ENCODE data around the gene WDR19. TPM values are rescaled to one million over a fixed set of nuclear protein-coding genes. Genes with fewer than 3 reads are reported as not detected.
"Not testable (repeated sequence)": the region's sequence is repeated elsewhere in the genome, so short reads cannot be mapped to it uniquely, and the experiment has no call there.

WDR19 gene
- polyA plus RNA-seq (ENCODE audit: insufficient read depth in 1 of 5, insufficient read length in 5 of 5, low replicate concordance in 1 of 5): 100 to 1,000 TPM in 1 of 5 donors, 10 to 100 TPM in 4; 56.9 to 107 (median 84.8) TPM
- long read RNA-seq, donor 1, full-length matches to known transcripts: 4 of 17 reads
- long read RNA-seq, donor 1, partial matches to known transcripts: 13 of 17 reads
- long read RNA-seq, donor 1, other reads (novel, unspliced or antisense): 0 of 17 reads
- long read RNA-seq, donor 2, partial matches to known transcripts: 0 of 1 reads
- long read RNA-seq, donor 2, other reads (novel, unspliced or antisense): 0 of 1 reads
- long read RNA-seq, donor 3, transcript WDR19-217 (4 exons, 708 nt): major isoform, 6 of 23 reads
- long read RNA-seq, donor 3, partial matches to known transcripts: 16 of 23 reads
- long read RNA-seq, donor 3, other reads (novel, unspliced or antisense): 0 of 23 reads
- long read RNA-seq, donor 4, full-length matches to known transcripts: 4 of 4 reads
- long read RNA-seq, donor 4, partial matches to known transcripts: 0 of 4 reads
- long read RNA-seq, donor 4, other reads (novel, unspliced or antisense): 0 of 4 reads
- long read RNA-seq, donor 5, full-length matches to known transcripts: 4 of 14 reads
- long read RNA-seq, donor 5, partial matches to known transcripts: 10 of 14 reads
- long read RNA-seq, donor 5, other reads (novel, unspliced or antisense): 0 of 14 reads
- long read RNA-seq, donor 6, partial matches to known transcripts: 0 of 3 reads
- long read RNA-seq, donor 6, other reads (novel, unspliced or antisense): 0 of 3 reads
- long read RNA-seq, donor 7, partial matches to known transcripts: 0 of 2 reads
- long read RNA-seq, donor 7, other reads (novel, unspliced or antisense): 0 of 2 reads
- long read RNA-seq, donor 8, partial matches to known transcripts: 0 of 3 reads
- long read RNA-seq, donor 8, other reads (novel, unspliced or antisense): 0 of 3 reads

DNA sequence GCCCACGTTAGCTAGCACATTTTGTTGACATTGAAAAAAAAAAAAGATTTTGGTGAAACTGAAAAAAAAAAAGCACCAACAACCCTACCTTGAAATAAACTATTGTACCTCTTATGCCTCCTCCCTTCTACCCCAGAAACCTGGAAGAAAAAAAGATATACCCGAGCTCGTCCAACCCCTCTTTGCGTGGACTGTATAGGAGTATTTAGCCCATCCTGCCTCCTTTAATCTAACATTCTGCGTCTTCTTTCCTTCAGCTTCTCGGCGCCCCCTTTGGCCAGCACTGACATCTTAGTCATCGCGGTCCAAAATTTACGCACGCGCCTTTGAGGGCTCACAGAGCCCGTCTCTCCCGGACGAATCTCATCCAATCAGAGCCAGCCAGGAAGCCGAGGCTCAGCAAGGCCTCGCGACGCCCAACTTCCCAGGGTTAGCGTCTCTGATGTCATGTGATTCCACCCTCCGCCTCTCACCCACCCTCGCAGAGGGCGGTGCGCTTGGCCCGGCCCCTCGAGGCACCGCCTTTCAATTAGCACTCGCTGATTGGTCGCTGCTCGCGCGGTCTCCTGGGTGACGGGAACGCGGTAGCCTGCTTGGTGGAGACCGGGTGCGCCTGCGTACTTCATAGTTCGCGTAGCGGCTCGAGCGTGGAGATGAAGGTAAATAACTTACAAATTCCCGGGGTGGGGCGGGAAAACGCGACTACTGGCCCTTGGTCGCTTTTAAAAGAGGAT, at the start of gene WDR19:
WDR19 (plus strand) TSS at position 625 of the 734 bp plus-strand sequence; CDS start at position 654, 29 bp downstream.
- peak; percentile 99 for DNase-seq

DNA sequence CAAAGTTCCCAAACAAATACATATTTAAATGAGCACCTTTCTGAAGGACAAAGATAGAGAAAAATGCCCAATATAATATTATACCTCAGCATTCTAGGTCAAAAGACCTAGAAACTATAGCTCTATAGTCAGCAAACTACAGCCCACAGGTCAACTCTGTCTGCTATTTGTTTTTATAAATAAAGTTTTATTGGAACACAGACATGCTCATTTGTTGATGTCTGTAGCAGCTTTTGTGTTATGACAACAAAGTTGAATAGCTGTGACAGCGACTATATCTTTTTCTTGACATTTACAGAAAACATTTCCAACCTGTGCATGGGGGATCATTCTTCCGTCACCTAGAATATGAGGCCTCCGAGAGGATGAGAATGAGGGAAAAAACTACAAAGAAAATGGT, 48.7 kb upstream of the WDR19 start:
- DNase-seq: no peak

DNA sequence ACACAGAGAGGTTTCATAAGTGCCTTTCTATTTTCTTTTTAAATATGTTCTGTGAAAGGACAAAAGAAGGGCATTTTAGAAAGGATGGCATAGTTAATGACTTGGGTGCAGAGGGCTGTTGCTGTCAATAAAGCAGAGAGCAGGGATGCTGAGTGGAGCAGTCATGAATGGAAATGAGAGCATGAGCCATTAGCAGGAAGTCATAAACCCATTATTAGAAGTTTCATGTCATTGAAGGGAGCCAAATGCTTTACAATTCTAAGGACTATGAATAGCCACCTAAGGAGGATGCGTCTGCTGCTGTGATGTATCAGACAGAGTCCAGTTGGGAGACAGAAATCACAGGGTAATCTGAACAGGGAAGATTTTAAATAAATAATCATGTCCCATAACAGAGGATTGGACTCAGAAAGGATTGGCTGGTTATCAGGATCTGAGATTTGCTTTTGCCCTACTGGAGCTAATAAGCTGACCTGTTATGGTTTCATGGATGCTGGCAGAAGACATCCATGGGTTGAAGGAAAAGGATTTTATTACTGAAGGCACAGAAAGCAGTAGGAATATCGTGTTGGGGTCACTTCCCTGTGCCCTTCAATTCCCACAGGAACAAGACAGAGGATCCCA, 47.5 kb upstream of the WDR19 start:
- no peak for DNase-seq

DNA sequence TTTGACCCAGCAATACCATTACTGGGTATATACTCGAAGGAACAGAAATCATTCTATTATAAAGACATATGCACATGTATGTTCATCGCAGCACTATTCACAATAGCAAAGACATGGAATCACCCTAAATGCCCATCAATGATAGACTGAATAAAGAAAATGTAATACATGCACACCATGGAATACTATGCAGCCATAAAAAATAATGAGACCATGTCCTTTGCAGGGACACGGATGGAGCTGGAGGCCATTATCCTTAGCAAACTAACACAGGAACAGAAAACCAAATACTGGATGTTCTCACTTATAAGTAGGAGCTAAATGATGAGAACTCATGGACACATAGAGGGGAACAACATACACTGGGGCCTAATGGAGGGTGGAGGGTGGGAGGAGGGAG, 44.1 kb upstream of the WDR19 start:
- not testable (repeated sequence) for DNase-seq

DNA sequence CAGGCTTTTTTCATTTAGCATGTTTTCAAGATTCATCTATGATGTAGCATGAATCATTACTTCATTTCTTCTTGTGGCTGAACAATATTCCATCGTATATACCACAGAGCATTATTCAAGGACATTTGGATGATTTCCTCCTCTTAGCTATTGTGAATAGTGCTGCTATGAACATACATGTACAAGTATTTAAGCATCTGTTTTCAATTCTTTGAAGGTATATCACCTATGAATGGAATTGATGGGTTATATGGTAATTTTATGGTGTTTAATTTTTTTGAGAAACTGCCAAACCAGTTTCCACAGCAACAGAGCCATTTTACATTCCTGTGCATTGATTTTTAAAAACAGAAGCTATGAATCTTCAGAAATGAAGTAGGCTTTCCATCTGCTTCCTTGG, 36.1 kb upstream of the WDR19 start:
- DNase-seq: no peak

DNA sequence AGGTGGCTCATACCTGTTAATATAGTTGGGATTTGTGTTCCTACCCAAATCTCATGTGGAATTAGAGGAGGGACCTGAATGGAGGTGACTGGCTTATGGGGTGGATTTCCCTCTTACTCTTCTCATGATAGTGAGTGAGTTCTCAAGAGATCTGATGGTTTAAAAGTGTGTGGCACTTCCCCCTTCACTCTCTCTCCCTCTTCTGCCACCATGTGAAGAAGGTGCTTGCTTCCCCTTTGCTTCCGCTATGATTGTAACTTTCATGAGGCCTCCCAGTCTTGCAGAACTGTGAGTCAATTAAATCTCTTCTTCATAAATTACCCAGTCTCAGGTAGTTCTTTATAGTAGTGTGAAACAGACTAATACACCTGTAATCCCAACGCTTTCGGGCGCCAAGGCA, 28.3 kb upstream of the WDR19 start:
- DNase-seq: no peak

DNA sequence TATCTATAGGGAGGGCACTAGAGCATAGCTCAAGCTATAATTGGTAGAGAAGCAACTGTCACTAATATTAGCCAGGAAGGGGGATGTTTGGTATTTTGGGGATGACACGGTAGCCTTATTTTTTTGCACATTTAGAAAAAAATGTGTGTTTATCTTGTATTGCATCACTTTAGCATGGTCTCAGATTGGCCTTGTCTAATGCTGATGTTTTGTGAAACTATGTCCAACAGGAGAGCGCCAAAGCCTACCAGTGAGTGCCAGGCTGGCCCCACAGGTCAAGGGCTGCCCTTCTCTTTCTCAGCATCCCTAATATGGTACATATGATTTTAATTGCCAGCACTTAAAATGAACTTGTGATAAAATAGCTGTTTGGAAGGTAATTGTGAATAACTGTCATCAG, 24.8 kb upstream of the WDR19 start:
- no peak for DNase-seq

DNA sequence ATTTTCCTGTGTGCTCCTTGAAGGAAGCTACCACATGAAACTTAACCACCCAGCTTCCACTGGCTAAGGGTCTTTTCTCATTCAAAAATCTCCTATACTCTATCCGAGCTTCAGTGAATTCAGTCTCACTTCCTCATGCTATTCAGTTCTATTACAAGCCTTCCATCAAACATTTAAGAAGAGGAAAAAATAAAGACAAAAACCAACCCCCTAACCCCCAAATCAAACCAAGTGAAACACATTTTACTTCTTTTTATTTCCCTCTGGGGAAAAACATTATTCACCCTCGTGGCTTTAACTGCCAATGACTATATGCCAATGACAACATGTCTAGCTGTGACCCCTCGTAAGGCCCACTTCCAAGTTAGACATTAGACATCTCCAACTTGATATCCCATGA, 16.2 kb upstream of the WDR19 start:
- DNase-seq: no peak

DNA sequence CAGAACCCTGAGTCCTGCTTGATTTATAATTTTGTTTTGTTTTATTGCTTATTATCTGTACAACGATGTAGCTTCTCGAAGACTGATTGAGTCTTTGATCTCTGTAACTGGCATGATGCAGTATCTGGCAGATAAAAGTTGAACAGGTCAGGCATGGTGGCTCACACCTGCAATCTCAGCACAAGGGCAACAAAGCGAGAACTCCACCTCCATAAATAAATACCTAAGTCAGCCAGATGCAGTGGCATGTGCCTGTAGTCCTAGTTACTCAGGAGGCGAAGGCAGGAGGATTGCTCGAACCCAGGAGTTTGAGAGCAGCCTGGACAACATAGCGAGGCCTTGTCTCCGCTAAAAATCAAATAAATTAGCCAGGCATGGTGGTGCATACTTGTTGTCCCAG, 15.7 kb upstream of the WDR19 start:
- DNase-seq: no peak

DNA sequence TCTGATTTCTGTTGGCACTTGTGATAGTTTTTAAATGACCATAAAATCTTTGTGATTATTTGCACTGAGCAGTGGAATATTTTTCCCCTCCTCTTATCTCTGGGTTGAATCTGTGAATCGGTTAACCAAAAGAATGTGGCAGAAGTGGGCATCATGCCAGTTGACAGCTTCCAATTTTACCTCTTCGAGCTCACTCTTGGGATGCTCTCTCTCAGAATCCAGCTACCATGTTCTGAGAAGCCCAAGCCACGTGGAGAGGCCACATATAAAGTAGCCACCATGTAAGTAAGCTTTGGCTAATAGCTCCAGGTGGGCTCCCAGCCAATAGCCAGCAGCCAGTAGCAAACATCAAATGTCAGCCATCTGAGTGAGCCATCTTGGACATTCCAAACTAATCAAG, 12.9 kb upstream of the WDR19 start:
- DNase-seq: no peak

DNA sequence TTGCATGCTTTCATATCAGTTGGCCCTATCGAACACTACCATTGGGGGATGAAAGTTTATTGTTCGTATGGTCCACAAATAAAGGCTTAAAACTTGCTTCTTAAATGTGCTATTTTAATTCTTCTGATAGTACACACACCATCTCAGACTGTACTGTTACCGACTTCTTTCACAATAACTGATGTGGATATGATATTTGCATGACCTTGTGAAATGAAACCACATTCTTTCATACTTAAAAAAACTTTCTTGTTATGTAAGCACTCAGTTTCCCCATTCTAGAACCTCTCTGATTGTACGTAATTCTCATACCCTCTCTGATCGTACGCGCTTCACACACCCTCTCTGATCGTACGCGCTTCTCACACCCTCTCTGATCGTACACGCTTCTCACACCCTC, 12.0 kb upstream of the WDR19 start:
- DNase-seq: no peak

DNA sequence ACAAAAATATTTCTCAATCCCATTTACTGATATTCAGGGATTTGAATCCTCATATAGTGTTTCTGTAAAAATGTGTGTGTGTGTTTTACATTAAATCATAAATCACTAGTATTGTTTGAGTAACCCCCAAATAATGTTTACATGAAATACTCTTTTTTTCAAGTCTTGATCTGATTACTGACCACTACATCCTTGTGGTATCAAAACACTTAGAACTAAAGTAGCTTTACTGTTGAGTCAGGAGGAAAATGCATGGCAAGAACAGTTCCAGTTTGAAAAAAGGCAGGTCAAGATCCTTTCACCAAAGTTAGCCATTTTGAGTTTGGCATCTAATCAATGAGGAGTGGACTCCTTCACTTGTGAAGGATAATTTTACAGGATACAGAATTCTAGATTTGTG, 3.6 kb upstream of the WDR19 start:
- DNase-seq: no peak

DNA sequence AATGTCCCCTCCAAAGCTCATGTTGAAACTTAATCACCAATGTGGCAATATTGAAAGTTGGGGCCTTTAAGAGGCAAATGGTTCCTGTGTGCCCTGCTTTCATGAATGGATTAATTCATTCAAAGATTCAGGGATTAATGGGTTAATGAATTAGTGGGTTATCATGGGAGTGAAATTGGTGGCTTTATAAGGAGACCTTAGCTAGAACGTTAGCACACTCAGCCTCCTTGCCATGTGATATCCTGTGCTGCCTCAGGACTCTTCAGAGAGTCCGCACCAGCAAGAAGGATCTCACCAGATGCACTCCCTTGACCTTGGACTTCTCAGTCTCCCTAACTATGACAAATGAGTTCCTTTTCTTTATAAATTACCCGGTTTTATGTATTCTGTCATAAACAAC, 2.6 kb upstream of the WDR19 start:
- DNase-seq: no peak

DNA sequence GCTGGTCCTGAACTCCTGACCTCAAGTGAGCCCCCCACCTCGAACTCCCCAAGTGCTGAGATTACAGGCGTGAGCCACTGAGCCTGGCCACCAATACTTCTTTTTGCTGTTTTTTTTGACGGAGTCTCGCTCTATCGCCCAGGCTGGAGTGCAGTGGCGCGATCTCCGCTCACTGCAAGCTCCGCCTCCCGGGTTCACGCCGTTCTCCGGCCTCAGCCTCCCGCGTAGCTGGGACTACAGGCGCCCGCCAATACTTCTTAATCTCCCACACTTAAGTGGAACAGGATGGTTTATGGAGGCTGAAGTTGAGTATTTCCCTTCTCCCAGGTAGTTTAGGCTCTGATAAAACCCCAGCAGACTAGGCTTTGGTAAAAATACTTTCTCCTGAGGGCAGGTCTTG, 1.7 kb upstream of the WDR19 start:
- DNase-seq: not testable (repeated sequence)

DNA sequence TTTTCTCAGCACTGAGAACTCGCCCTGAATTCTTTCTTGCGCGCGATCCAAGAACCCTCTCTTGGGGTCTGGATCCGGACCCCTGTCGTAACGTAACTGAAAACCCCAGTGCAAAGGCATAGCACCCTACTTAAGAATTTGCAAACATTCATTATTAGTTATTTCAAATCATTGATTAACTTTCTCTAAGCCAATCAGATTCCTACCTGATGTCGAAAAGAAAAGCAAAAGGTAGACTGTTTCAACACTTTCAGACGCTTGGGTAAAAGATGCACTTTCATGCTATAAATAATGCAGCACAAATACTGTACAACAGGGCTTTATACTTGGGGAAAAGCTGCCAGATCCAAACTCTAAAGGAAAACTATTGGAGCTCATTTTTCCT, 817 bp upstream of the WDR19 start:
- no peak for DNase-seq

DNA sequence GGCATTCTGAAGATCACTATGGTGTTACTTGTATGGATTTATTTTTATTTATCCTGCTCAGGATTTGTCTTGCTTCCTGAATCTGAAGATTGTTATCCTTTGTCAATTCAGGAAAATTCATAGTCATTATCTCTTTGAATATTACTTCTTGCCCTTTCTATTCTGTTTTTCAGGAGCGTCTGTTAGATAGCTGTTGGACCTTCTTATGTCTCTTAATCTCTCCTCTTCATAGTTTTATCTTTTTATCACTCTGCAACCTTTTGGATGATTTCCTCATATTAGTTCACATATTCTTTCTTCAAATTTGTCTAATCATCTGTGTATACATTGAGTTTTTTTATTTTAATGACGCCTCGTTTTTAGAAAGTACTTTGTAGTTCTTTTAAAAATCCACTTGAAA, 19.6 kb downstream of the WDR19 start:
- no peak for DNase-seq

DNA sequence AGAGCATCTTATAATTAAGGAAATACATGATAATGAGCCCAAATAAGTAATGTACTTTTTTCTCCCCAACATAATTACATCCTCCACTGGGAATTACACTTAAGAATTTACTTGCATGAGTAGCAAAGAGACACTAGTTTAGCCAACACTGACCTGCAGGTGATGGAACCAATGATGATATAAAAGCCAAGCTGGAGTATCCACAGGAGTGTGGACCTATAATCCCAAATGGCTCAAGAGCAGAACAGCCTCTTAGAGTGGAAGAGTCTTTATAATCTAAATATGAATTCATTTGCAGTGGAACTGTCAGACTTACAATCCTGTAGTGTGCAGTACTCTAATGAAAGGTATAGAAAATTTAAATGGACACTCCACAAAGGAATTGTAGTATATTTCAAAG, 22.2 kb downstream of the WDR19 start:
- no peak for DNase-seq

DNA sequence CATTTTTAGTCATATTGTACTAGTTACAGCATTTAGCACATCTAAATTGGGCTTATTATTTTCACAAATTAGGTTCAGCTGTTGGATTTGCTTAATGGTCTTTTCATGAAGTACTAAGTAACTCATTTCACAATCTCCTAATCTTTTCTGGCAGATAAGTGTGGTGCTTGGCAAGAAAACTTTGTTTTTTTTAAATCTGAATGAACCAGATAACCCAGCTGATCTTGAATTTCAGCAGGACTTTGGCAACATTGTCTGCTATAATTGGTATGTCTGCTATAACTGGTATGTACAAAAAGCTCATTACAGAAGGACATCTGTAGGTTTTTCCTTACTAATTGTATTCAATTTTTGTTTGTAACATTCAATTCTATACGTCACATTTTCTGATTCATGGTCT, 22.7 kb downstream of the WDR19 start:
- peak; percentile 42 to 53 for DNase-seq

DNA sequence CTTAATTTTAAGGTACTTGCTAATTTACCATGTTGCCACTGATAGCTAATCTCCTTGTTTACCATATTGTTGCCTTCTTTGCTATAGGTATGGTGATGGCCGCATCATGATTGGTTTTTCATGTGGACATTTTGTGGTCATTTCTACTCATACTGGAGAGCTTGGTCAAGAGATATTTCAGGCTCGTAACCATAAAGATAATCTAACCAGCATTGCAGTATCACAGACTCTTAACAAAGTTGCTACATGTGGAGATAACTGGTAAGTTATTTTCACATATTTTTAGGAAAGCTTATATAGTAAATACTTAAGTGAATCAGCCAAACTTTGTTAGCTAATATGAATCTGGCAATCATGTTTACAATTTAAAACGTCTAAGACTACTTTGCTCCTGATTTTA, 23.1 kb downstream of the WDR19 start:
- DNase-seq: no peak

DNA sequence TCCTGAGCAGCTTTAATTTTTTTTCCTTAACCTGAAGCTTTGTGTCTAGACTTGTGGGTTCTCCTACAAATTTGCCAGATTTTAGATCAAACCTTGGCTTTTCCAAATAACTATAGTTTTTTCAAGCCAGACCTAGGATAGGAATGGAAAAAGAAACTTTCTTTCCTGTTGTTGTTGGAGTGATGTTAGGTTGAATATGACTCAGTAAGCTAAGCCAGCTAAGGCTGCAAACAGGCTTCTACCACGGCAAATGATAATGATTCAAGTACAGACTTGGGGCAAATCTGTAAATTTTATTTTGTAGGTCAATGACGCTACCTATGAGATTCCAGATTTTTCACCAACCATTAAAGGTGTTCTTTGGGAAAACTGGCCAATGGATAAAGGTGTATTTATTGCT, 45.6 kb downstream of the WDR19 start:
- no peak for DNase-seq

DNA sequence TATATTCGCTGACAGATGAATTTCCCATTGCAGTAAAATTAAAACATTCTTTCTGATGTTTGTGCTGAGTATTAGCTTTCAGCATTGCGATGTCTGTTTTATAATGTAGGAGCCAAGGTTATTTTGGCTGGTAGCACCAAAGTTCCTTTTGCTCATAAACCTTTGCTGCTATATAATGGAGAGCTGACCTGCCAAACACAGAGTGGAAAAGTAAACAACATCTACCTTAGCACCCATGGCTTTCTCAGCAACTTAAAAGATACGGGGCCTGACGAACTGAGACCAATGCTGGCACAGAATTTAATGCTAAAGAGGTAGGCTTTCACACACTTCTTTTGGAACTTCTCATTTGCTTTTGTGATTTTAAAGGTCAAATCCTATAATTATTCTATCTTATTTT, 46.0 kb downstream of the WDR19 start:
- DNase-seq: no peak

DNA sequence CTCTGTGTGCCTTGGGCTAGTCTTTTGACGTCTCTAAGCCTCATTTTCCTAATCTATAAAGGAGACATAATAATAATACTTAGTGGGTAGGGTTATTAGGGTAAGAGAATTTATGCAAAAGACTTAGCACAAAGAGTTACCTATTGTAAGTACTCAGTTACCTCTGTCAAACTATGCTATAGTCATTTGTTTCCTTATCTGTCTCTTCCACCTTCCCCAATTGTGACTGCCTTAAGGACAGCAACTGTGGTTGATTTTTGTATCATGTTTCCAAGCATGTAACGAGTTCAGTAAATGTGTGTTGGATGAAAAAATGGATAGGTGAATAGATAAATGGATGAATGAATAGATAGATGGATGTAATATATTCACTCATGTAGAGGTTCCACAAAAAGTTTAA, 48.1 kb downstream of the WDR19 start:
- no peak for DNase-seq

All from right lung (tissue), 10 donors.